Body of pancreas (tissue), 4 donors: ENCODE results near the gene MB21D2.

ENCODE experiments used
- CTCF ChIP-seq, 7 experiments: fragments of 450-650 bp in 4 of 7; fragments of 200-600 bp in 3 of 7; sonication (generic) in 3 of 7; IDR thresholded peaks; one replicate each; pipeline ENCODE4 v1.5.1; 2016 to 2019; ENCODE audit warnings: antibody characterized with exemption in 7 of 7
- POLR2A ChIP-seq, 3 donors: fragments of 450-650 bp; IDR thresholded peaks; one replicate each; pipeline ENCODE4 v1.6.1; 2016; ENCODE audit warnings: antibody characterized with exemption in 3 of 3, mild to moderate bottlenecking in 2 of 3

- TF ChIP-seq POLR2A (IDR thresholded peaks at IDR 0.05) (no peak), CTCF (IDR thresholded peaks at IDR 0.05) (peak; percentile 14 to 65 (median 55))
Measured at GRCh38 chr3:192802957-192803899, 114.4 kb downstream of the MB21D2 start.
